Nephron progenitor cell (in vitro differentiated cells): ENCODE data around the gene ZNF672.

ENCODE experiments used
- DNase-seq: peaks from one replicate; pipeline ENCODE4 v3.0.0; 2021
- H3K27ac Mint-ChIP-seq: 2 replicates; pipeline ENCODE4 v1.8.0; 2021; ENCODE audit warnings: mild to moderate bottlenecking, moderate library complexity, mixed read lengths
- H3K27me3 Mint-ChIP-seq: 2 replicates; pipeline ENCODE4 v1.8.0; 2021; ENCODE audit warnings: mild to moderate bottlenecking, low read depth, mixed read lengths; ENCODE audit not compliant: poor library complexity
- H3K36me3 Mint-ChIP-seq: 2 replicates; pipeline ENCODE4 v1.8.0; 2021; ENCODE audit warnings: low read depth, mixed read lengths
- H3K4me1 Mint-ChIP-seq: 2 replicates; pipeline ENCODE4 v1.8.0; 2021; ENCODE audit warnings: mixed read lengths
- H3K4me3 Mint-ChIP-seq: 2 replicates; pipeline ENCODE4 v1.8.0; 2021; ENCODE audit warnings: mild to moderate bottlenecking, moderate library complexity, mixed read lengths
- H3K9me3 Mint-ChIP-seq: 2 replicates; pipeline ENCODE4 v1.8.0; 2021; ENCODE audit warnings: mild to moderate bottlenecking, moderate library complexity, mixed read lengths
- CTCF ChIP-seq: fragments of 200-600 bp; sonication (generic); IDR thresholded peaks from 2 replicates; pipeline ENCODE4 v1.5.0; 2021; ENCODE audit warnings: antibody characterized with exemption

The ZNF672 gene

GRCh38 chr1:248805876-248806275 lies 32.1 kb upstream of the ZNF672 start:
- no peak for DNase-seq

GRCh38 chr1:248807067-248807737 lies 30.8 kb upstream of the ZNF672 start:
- H3K4me1 Mint-ChIP-seq, result peaks cover 4% of the 10 kb centered on the region
- no peak overlapping the region for H3K4me3 Mint-ChIP-seq
- peaks cover 11% of the 10 kb centered on the region for H3K27me3 Mint-ChIP-seq
- H3K27ac Mint-ChIP-seq, result no peak overlapping the region
- TF ChIP-seq CTCF, result peak; percentile 76
- H3K9me3 Mint-ChIP-seq, result peaks cover 24% of the 10 kb centered on the region
- H3K36me3 Mint-ChIP-seq, result peaks cover 6% of the 10 kb centered on the region
- peak; percentile 65 for DNase-seq

More at GRCh38 chr1:248805876-248806275, 32.1 kb upstream of the ZNF672 start:
- H3K36me3 Mint-ChIP-seq, result no peaks in the 10 kb centered on the region
- H3K4me1 Mint-ChIP-seq, result peaks cover 4% of the 10 kb centered on the region
- peaks cover 36% of the 10 kb centered on the region for H3K9me3 Mint-ChIP-seq
- peaks cover 14% of the 10 kb centered on the region for H3K27me3 Mint-ChIP-seq
- H3K4me3 Mint-ChIP-seq, result no peak overlapping the region
- H3K27ac Mint-ChIP-seq, result no peak overlapping the region
- TF ChIP-seq CTCF, result no peak

- peak overlapping the region; percentile 78 for H3K27ac Mint-ChIP-seq
- H3K9me3 Mint-ChIP-seq, result peaks cover 11% of the 10 kb centered on the region
- H3K4me3 Mint-ChIP-seq, result no peak overlapping the region
- no peak for DNase-seq
- TF ChIP-seq CTCF, result no peak
- peaks cover 19% of the 10 kb centered on the region for H3K36me3 Mint-ChIP-seq
- peaks cover 11% of the 10 kb centered on the region for H3K27me3 Mint-ChIP-seq
- H3K4me1 Mint-ChIP-seq, result peaks cover 4% of the 10 kb centered on the region
Measured at GRCh38 chr1:248808876-248809275, 29.1 kb upstream of the ZNF672 start.

GRCh38 chr1:248810000-248810726 lies 27.9 kb upstream of the ZNF672 start:
- no peak for TF ChIP-seq CTCF
- no peak for DNase-seq
- H3K9me3 Mint-ChIP-seq, result peaks cover 3% of the 10 kb centered on the region
- peak overlapping the region; percentile 13 for H3K27ac Mint-ChIP-seq
- H3K4me3 Mint-ChIP-seq, result no peak overlapping the region
- peaks cover 30% of the 10 kb centered on the region for H3K36me3 Mint-ChIP-seq
- peaks cover 8% of the 10 kb centered on the region for H3K27me3 Mint-ChIP-seq
- H3K4me1 Mint-ChIP-seq, result peaks cover 4% of the 10 kb centered on the region

DNA sequence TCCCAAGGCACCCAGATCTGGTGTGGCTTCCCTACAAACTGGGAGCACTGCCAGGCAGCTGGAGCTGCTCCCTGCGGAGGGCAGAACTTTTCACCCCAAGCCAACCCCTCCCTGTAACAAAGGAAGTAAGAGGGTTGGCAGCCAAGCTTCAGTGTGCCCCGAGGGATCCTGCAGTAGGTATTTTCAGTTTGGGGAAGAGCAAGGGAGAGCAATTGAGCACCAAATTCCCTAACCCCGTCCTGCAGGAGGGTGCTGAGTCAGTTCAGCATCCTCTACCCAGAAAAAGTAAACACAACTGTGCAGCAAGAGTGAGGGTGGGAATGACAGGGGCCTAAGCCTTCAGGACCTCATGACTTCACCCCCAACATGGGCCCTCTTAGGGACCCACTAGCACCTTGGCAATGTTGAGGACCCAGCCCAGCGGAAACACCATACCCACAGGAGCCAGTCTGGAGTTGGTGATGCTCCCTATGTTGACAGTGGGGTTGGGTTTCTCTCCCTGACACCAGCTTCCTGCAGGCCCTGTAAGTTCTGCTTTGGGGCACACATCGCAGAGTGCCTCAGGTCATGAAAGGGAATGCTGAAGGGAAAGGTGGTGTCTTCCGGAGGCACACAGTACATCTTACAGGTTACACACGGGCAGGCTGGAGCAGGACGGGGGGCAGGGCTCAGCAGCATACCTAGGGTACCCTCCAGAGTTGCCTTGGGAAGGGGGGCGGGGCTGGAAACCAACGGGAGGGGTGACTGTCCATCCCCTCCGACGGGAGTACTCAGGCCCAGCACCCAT lies 27.1 kb upstream of the ZNF672 start:
- DNase-seq, result no peak
- H3K27ac Mint-ChIP-seq, result peak overlapping the region; percentile 87

More for the DNA sequence above, 27.1 kb upstream of the ZNF672 start:
- Mint-ChIP-seq H3K9me3 (no peaks in the 10 kb centered on the region), H3K4me1 (peaks cover 4% of the 10 kb centered on the region), H3K36me3 (peaks cover 36% of the 10 kb centered on the region), H3K4me3 (no peak overlapping the region), H3K27me3 (peaks cover 6% of the 10 kb centered on the region)
- no peak for TF ChIP-seq CTCF
